Cardiac muscle cell (in vitro differentiated cells and primary cell): ENCODE data around the gene SAMD4A. TPM values are rescaled to one million over a fixed set of nuclear protein-coding genes. Genes with fewer than 3 reads are reported as not detected.
A peak's percentile ranks its signal among the peaks of the same experiment; 100 is the strongest.

Experiments
- DNase-seq, 2 donors: peaks; one replicate each; pipeline versions ENCODE4 v3.0.0 to v3.0.0-alpha.2; 2010 to 2017; ENCODE audit warnings: low read depth in 1 of 2, low spot score in 1 of 2
- H3K27ac ChIP-seq: fragments of 200-600 bp; sonication (generic); 2 replicates; pipeline ENCODE4 v1.5.1; 2016
- H3K27me3 ChIP-seq: fragments of 200-600 bp; sonication (generic); 2 replicates; pipeline ENCODE4 v1.6.0; 2016; ENCODE audit warnings: control low read depth
- H3K36me3 ChIP-seq: fragments of 200-600 bp; sonication (generic); 2 replicates; pipeline ENCODE4 v1.5.1; 2016; ENCODE audit warnings: control low read depth
- H3K4me1 ChIP-seq: fragments of 200-600 bp; sonication (generic); 2 replicates; pipeline ENCODE4 v1.8.1; 2017; ENCODE audit warnings: low read depth, mild to moderate bottlenecking, mixed run types
- H3K4me3 ChIP-seq: fragments of 200-600 bp; sonication (generic); 2 replicates; pipeline ENCODE4 v1.5.1; 2016; ENCODE audit warnings: mild to moderate bottlenecking
- H3K9me3 ChIP-seq: fragments of 200-600 bp; sonication (generic); 2 replicates; pipeline ENCODE4 v1.5.1; 2017; ENCODE audit warnings: low read depth, mild to moderate bottlenecking, control low read depth
- CTCF ChIP-seq: IDR thresholded peaks from 2 replicates; pipeline ENCODE4 v1.5.1; 2012; ENCODE audit warnings: low read depth, mild to moderate bottlenecking, low read length
- polyA plus RNA-seq: library from polyadenylated mRNA; unstranded; fragments of >200 nt; fragmentation: Nextera tagmentation; extraction: Ambion mirVana; gene quantifications from 2 replicates; pipeline ENCODE4 v1.2.1, GENCODE V29; 2016
- total RNA-seq: library from RNA; depleted of rRNA; stranded (reverse); fragments of >200 nt; gene quantifications from 2 replicates; pipeline ENCODE4 v1.2.3, GENCODE V29; 2016

SAMD4A gene
- total and polyA plus RNA-seq, 2 experiments from 2014 or later, result 14.4 to 60.4 TPM

- Histone ChIP-seq H3K4me1 (peaks cover 50% of the 10 kb centered on the region), H3K4me3 (peak overlapping the region; percentile 95), H3K27me3 (no peaks in the 10 kb centered on the region), H3K9me3 (no peaks in the 10 kb centered on the region), H3K36me3 (peaks cover 5% of the 10 kb centered on the region), H3K27ac (peak overlapping the region; percentile 95)
- DNase-seq, result peak in 1 of 2 donors; percentile 68
- no peak for TF ChIP-seq CTCF
Observed at GRCh38 chr14:54570631-54571415, 3.9 kb downstream of the SAMD4A start.

- Histone ChIP-seq H3K4me3 (no peak overlapping the region), H3K4me1 (peaks cover 61% of the 10 kb centered on the region), H3K36me3 (peaks cover 5% of the 10 kb centered on the region), H3K27me3 (no peaks in the 10 kb centered on the region), H3K9me3 (no peaks in the 10 kb centered on the region), H3K27ac (no peak overlapping the region)
- peak; percentile 39 for TF ChIP-seq CTCF
- DNase-seq, result peak; percentile 41 to 53
Observed at GRCh38 chr14:54572316-54572715, 5.4 kb downstream of the SAMD4A start.

GRCh38 chr14:54574528-54574927 lies 7.6 kb downstream of the SAMD4A start:
- H3K4me1 ChIP-seq, result peaks cover 54% of the 10 kb centered on the region
- no peaks in the 10 kb centered on the region for H3K27me3 ChIP-seq
- H3K27ac ChIP-seq, result peak overlapping the region; percentile 3
- peak in 1 of 2 donors; percentile 31 for DNase-seq
- peaks cover 8% of the 10 kb centered on the region for H3K36me3 ChIP-seq
- H3K9me3 ChIP-seq, result no peaks in the 10 kb centered on the region
- TF ChIP-seq CTCF, result no peak
- no peak overlapping the region for H3K4me3 ChIP-seq

GRCh38 chr14:54577494-54577893 lies 10.6 kb downstream of the SAMD4A start:
- Histone ChIP-seq H3K4me3 (no peak overlapping the region), H3K27ac (no peak overlapping the region), H3K27me3 (no peaks in the 10 kb centered on the region), H3K4me1 (peaks cover 31% of the 10 kb centered on the region), H3K9me3 (no peaks in the 10 kb centered on the region), H3K36me3 (peaks cover 3% of the 10 kb centered on the region)
- no peak for TF ChIP-seq CTCF
- no peak for DNase-seq

GRCh38 chr14:54577977-54578376 lies 11.0 kb downstream of the SAMD4A start:
- H3K27me3 ChIP-seq, result no peaks in the 10 kb centered on the region

More at GRCh38 chr14:54577977-54578376, 11.0 kb downstream of the SAMD4A start:
- Histone ChIP-seq H3K4me1 (peaks cover 31% of the 10 kb centered on the region), H3K4me3 (no peak overlapping the region), H3K36me3 (peaks cover 3% of the 10 kb centered on the region), H3K9me3 (no peaks in the 10 kb centered on the region), H3K27ac (no peak overlapping the region)
- DNase-seq, result no peak
- no peak for TF ChIP-seq CTCF
